Peyer's patch (tissue), 4 donors: Measurements from ENCODE around the gene FAM180A.

Experiments used
- CTCF ChIP-seq, 6 experiments: fragments of 450-650 bp in 4 of 6; fragments of 200-600 bp in 2 of 6; sonication (generic) in 1 of 6; IDR thresholded peaks; one replicate each; pipeline ENCODE4 v1.5.1; 2017 to 2019; ENCODE audit warnings: antibody characterized with exemption in 6 of 6, mild to moderate bottlenecking in 3 of 6, moderate library complexity in 1 of 6
- POLR2A ChIP-seq, 2 donors: fragments of 450-650 bp; IDR thresholded peaks; one replicate each; pipeline ENCODE4 v1.5.1; 2017; ENCODE audit warnings: antibody characterized with exemption in 2 of 2, mild to moderate bottlenecking in 2 of 2, moderate library complexity in 2 of 2

- TF ChIP-seq POLR2A (IDR thresholded peaks at IDR 0.05) = no peak
- TF ChIP-seq CTCF (IDR thresholded peaks at IDR 0.05) = no peak
These were observed 19.4 kb downstream of the FAM180A start for GRCh38 chr7:135729230-135729629.
